ENCODE measurements around the gene FIZ1. TPM values are rescaled to one million over a fixed set of nuclear protein-coding genes. Genes with fewer than 3 reads are reported as not detected.

Gene FIZ1
- total and polyA plus RNA-seq, 4 donors: 1.1 to 4.3 (median 2.3) TPM

- DNase-seq (ENCODE audit: low spot score): peak; percentile 96
- Histone ChIP-seq H3K9ac (ENCODE audit: low read depth in 1 of 2, low read length in 2 of 2) (no peak within 1 kb of the TSS), H3K4me1 (ENCODE audit: control insufficient read depth in 4 of 4, insufficient read depth in 4 of 4, low read length in 3 of 4) (peaks cover 0 to 12% (median 7%) of the 10 kb centered on the region in 4 donors), H3K4me3 (ENCODE audit: low read depth in 1 of 3, low read length in 3 of 3) (peak within 1 kb of the TSS; percentile 53 to 75 (median 64)), H3K27ac (ENCODE audit: low read depth in 1 of 2, low read length in 2 of 2) (peak within 1 kb of the TSS; percentile 88 to 93), H3K9me3 (ENCODE audit: control insufficient read depth in 4 of 4, low read length in 3 of 4) (no peaks in the 10 kb centered on the region), H3K36me3 (ENCODE audit: control insufficient read depth in 4 of 4, insufficient read depth in 3 of 4, low read depth in 1 of 4, low read length in 3 of 4) (peaks cover 0 to 4% (median 1%) of the 10 kb centered on the region in 4 donors), H3K27me3 (ENCODE audit: control insufficient read depth in 4 of 4, insufficient read depth in 4 of 4, low read length in 3 of 4) (no peaks in the 10 kb centered on the region)
- under 1% methylated on average over 56 of the region's 56 CpGs for WGBS
- TF ChIP-seq NR2F2 (IDR thresholded peaks at IDR 0.05) (no peak), YY1 (IDR thresholded peaks at IDR 0.05) (peak; percentile 98), CTCF (IDR thresholded peaks at IDR 0.05; ENCODE audit: low read depth, low read length, missing input control) (no peak), SP1 (IDR thresholded peaks at IDR 0.05) (peak; percentile 80), RXRA (IDR thresholded peaks at IDR 0.05) (no peak), REST (IDR thresholded peaks at IDR 0.05) (no peak), JUND (IDR thresholded peaks at IDR 0.05) (no peak), ZBTB33 (IDR thresholded peaks at IDR 0.05) (no peak), FOXA1 (IDR thresholded peaks at IDR 0.05) (no peak), ATF3 (IDR thresholded peaks at IDR 0.05) (no peak), HNF4A (conservative IDR thresholded peaks at IDR 0.05) (peak in 1 of 2 donors; percentile 27), TAF1 (conservative IDR thresholded peaks at IDR 0.05) (no peak), HNF4G (IDR thresholded peaks at IDR 0.05) (no peak), MAX (IDR thresholded peaks at IDR 0.05) (no peak), GABPA (IDR thresholded peaks at IDR 0.05 in 1 of 2, conservative IDR thresholded peaks at IDR 0.05 in 1 of 2) (no peak), EGR1 (IDR thresholded peaks at IDR 0.05; ENCODE audit: low read depth in 2 of 2) (no peak), RAD21 (IDR thresholded peaks at IDR 0.05) (no peak), FOXA2 (IDR thresholded peaks at IDR 0.05) (no peak)
These were observed 25.0 kb upstream of the FIZ1 start, which contains the start of gene ZNF784 for GRCh38 chr19:55624109-55625003. ZNF784 (minus strand) TSS chr19:55624566; CDS start chr19:55624561, 5 bp downstream.

Data from liver (tissue), 9 donors.